Neural cell (in vitro differentiated cells): Measurements from ENCODE around the gene GDPD4. TPM values are rescaled to one million over a fixed set of nuclear protein-coding genes. Genes with fewer than 3 reads are reported as not detected.

ENCODE experiments used
- H2AFZ ChIP-seq: fragments of 200-600, 300-800 bp; sonication (generic), shearing (Covaris generic); 2 replicates; pipeline ENCODE4 v1.6.0; 2014; ENCODE audit warnings: low read depth, mild to moderate bottlenecking, antibody characterized with exemption, low read length, moderate library complexity
- H3F3A ChIP-seq: fragments of 200-600 bp; shearing (Covaris generic); 2 replicates; pipeline ENCODE4 v1.6.1; 2016; ENCODE audit warnings: mild to moderate bottlenecking, moderate library complexity, mixed read lengths, antibody characterized with exemption, low read length; ENCODE audit not compliant: insufficient read depth, poor library complexity, severe bottlenecking
- H3K27ac ChIP-seq: fragments of 200-600, 300-800 bp; sonication (generic), shearing (Covaris generic); 2 replicates; pipeline ENCODE4 v1.5.1; 2014; ENCODE audit warnings: mild to moderate bottlenecking, low read length, moderate library complexity
- H3K27me3 ChIP-seq: fragments of 300-800, 200-600 bp; sonication (generic), shearing (Covaris generic); 2 replicates; pipeline ENCODE4 v1.6.0; 2014; ENCODE audit warnings: mild to moderate bottlenecking, low read depth, low read length, moderate library complexity; ENCODE audit not compliant: insufficient read depth
- H3K36me3 ChIP-seq: fragments of 300-800, 200-600 bp; sonication (generic), shearing (Covaris generic); 2 replicates; pipeline ENCODE4 v1.5.1; 2014; ENCODE audit warnings: mild to moderate bottlenecking, antibody characterized with exemption, low read length, moderate library complexity; ENCODE audit not compliant: insufficient read depth
- H3K4me2 ChIP-seq: fragments of 300-800, 200-600 bp; sonication (generic), shearing (Covaris generic); 2 replicates; pipeline ENCODE4 v1.6.0; 2014; ENCODE audit warnings: mild to moderate bottlenecking, low read length
- H3K4me3 ChIP-seq: fragments of 300-800, 200-600 bp; sonication (generic), shearing (Covaris generic); 2 replicates; pipeline ENCODE4 v1.5.1; 2014; ENCODE audit warnings: mild to moderate bottlenecking, low read length, moderate library complexity
- H3K79me2 ChIP-seq: fragments of 200-600 bp; shearing (Covaris generic); replicated peaks from 2 replicates; pipeline ENCODE4 v1.6.0; 2014; ENCODE audit warnings: mild to moderate bottlenecking, low read length, moderate library complexity; ENCODE audit not compliant: insufficient read depth
- H3K9ac ChIP-seq: fragments of 300-800, 200-600 bp; sonication (generic), shearing (Covaris generic); 2 replicates; pipeline ENCODE4 v1.6.1; 2016; ENCODE audit warnings: mild to moderate bottlenecking, low read length, mixed read lengths
- H3K9me2 ChIP-seq: fragments of 200-600 bp; shearing (Covaris generic); 2 replicates; pipeline ENCODE4 v1.6.1; 2016; ENCODE audit warnings: mild to moderate bottlenecking, low read length, mixed read lengths; ENCODE audit not compliant: insufficient read depth
- H3K9me3 ChIP-seq: fragments of 200-600, 300-800 bp; sonication (generic), shearing (Covaris generic); 2 replicates; pipeline ENCODE4 v1.6.1; 2016; ENCODE audit warnings: mild to moderate bottlenecking, mixed run types, low read length, moderate library complexity, mixed read lengths
- H4K20me1 ChIP-seq: fragments of 200-600 bp; shearing (Covaris generic); 2 replicates; pipeline ENCODE4 v1.6.1; 2016; ENCODE audit warnings: mild to moderate bottlenecking, mixed run types; ENCODE audit not compliant: insufficient read depth
- CTCF ChIP-seq: fragments of 450-650 bp; IDR thresholded peaks from 2 replicates; pipeline ENCODE4 v1.5.1; 2014; ENCODE audit warnings: antibody characterized with exemption, mild to moderate bottlenecking, moderate library complexity; ENCODE audit not compliant: poor library complexity, severe bottlenecking
- EP300 ChIP-seq: fragments of 450-650 bp; conservative IDR thresholded peaks from 2 replicates; pipeline ENCODE4 v1.6.1; 2014; ENCODE audit warnings: antibody characterized with exemption, mild to moderate bottlenecking, moderate library complexity; ENCODE audit not compliant: poor library complexity, severe bottlenecking
- EZH2 ChIP-seq: fragments of 200-600, 300-800 bp; shearing (Covaris generic), sonication (generic); IDR thresholded peaks from 2 replicates; pipeline ENCODE4 v1.6.1; 2014; ENCODE audit warnings: antibody characterized with exemption, low read length, borderline replicate concordance, mild to moderate bottlenecking; ENCODE audit not compliant: insufficient read depth, poor library complexity, severe bottlenecking
- MXI1 ChIP-seq: fragments of 450-650 bp; conservative IDR thresholded peaks from 2 replicates; pipeline ENCODE4 v1.6.1; 2014; ENCODE audit warnings: antibody characterized with exemption, mild to moderate bottlenecking; ENCODE audit not compliant: poor library complexity, severe bottlenecking
- POLR2AphosphoS5 ChIP-seq: IDR thresholded peaks from 2 replicates; pipeline ENCODE4 v1.6.1; 2012
- RAD21 ChIP-seq: fragments of 450-650 bp; conservative IDR thresholded peaks from 2 replicates; pipeline ENCODE4 v1.6.1; 2014; ENCODE audit warnings: antibody characterized with exemption, mild to moderate bottlenecking, moderate library complexity
- REST ChIP-seq: IDR thresholded peaks from 2 replicates; pipeline ENCODE4 v1.6.1; 2012; ENCODE audit warnings: borderline replicate concordance
- SMC3 ChIP-seq: fragments of 450-650 bp; conservative IDR thresholded peaks from 2 replicates; pipeline ENCODE4 v1.6.1; 2014; ENCODE audit warnings: antibody characterized with exemption, mild to moderate bottlenecking, moderate library complexity; ENCODE audit not compliant: poor library complexity
- TAF1 ChIP-seq: IDR thresholded peaks from 2 replicates; pipeline ENCODE4 v1.6.1; 2012; ENCODE audit warnings: low read depth
- polyA plus RNA-seq: library from polyadenylated mRNA; depleted of rRNA; stranded (reverse); fragments of >200 nt; gene quantifications from 2 replicates; pipeline ENCODE4 v1.2.3, GENCODE V29; 2014

Gene GDPD4
- polyA plus RNA-seq, 1 donor from 2014 or later = not detected

- Histone ChIP-seq H3K4me2 (no peak overlapping the region), H3K36me3 (no peaks in the 10 kb centered on the region), H3K9me2 (no peaks in the 10 kb centered on the region), H4K20me1 (no peaks in the 10 kb centered on the region), H3K9me3 (no peaks in the 10 kb centered on the region), H2AFZ (no peak overlapping the region), H3K79me2 (no peaks in the 10 kb centered on the region), H3K9ac (no peak overlapping the region), H3K27ac (no peak overlapping the region), H3K27me3 (no peaks in the 10 kb centered on the region), H3K4me3 (no peak overlapping the region), H3F3A (no peaks in the 10 kb centered on the region)
- TF ChIP-seq EZH2 (no peak), TAF1 (no peak), REST (no peak), RAD21 (no peak), POLR2AphosphoS5 (no peak), CTCF (no peak), SMC3 (no peak), EP300 (no peak), MXI1 (no peak)
Measured at GRCh38 chr11:77180346-77180745, 121.1 kb downstream of the GDPD4 start.

- H2AFZ ChIP-seq = no peak overlapping the region
- no peak overlapping the region for H3K4me2 ChIP-seq
- H4K20me1 ChIP-seq = no peaks in the 10 kb centered on the region
- H3K79me2 ChIP-seq = no peaks in the 10 kb centered on the region
- no peak overlapping the region for H3K4me3 ChIP-seq
- H3K27ac ChIP-seq = no peak overlapping the region
- no peaks in the 10 kb centered on the region for H3K27me3 ChIP-seq
- no peak overlapping the region for H3K9ac ChIP-seq
- no peaks in the 10 kb centered on the region for H3F3A ChIP-seq
- no peaks in the 10 kb centered on the region for H3K9me3 ChIP-seq
- no peak for TF ChIP-seq TAF1
- H3K36me3 ChIP-seq = no peaks in the 10 kb centered on the region
- no peaks in the 10 kb centered on the region for H3K9me2 ChIP-seq
Measured at GRCh38 chr11:77179681-77180080, 121.8 kb downstream of the GDPD4 start.

- H3K9ac ChIP-seq = no peak overlapping the region
- H2AFZ ChIP-seq = no peak overlapping the region
- no peaks in the 10 kb centered on the region for H3K27me3 ChIP-seq
- no peaks in the 10 kb centered on the region for H3K9me2 ChIP-seq
- H3K27ac ChIP-seq = no peak overlapping the region
- H3K9me3 ChIP-seq = no peaks in the 10 kb centered on the region
- H3K4me3 ChIP-seq = no peak overlapping the region
- H3F3A ChIP-seq = no peaks in the 10 kb centered on the region
- no peaks in the 10 kb centered on the region for H4K20me1 ChIP-seq
- no peak overlapping the region for H3K4me2 ChIP-seq
- no peaks in the 10 kb centered on the region for H3K36me3 ChIP-seq
- TF ChIP-seq SMC3 = no peak
- H3K79me2 ChIP-seq = no peaks in the 10 kb centered on the region
Measured at GRCh38 chr11:77179048-77179447, 122.4 kb downstream of the GDPD4 start.
